HEK293 (cell line): ENCODE results near the gene KXD1.

Experiments
- KLF8 ChIP-seq: fragments of 450-650 bp; formaldehyde crosslinking; IDR thresholded peaks from 2 replicates; pipeline ENCODE4 v1.5.1; 2016; ENCODE audit warnings: missing biosample characterization, missing genetic modification characterization
- OSR2 ChIP-seq: fragments of 450-650 bp; formaldehyde crosslinking; IDR thresholded peaks from 2 replicates; pipeline ENCODE4 v1.5.1; 2016; ENCODE audit warnings: missing biosample characterization, missing genetic modification characterization
- OVOL3 ChIP-seq: fragments of 450-650 bp; formaldehyde crosslinking; IDR thresholded peaks from 2 replicates; pipeline ENCODE4 v1.5.1; 2016; ENCODE audit warnings: missing biosample characterization, missing genetic modification characterization
- SCRT2 ChIP-seq: fragments of 450-650 bp; formaldehyde crosslinking; IDR thresholded peaks from 2 replicates; pipeline ENCODE4 v1.5.1; 2016; ENCODE audit warnings: missing biosample characterization, missing genetic modification characterization
- YY2 ChIP-seq: fragments of 450-650 bp; formaldehyde crosslinking; IDR thresholded peaks from 2 replicates; pipeline ENCODE4 v1.5.1; 2016; ENCODE audit warnings: missing biosample characterization, missing genetic modification characterization
- ZBTB8A ChIP-seq: fragments of 450-650 bp; formaldehyde crosslinking; IDR thresholded peaks from 2 replicates; pipeline ENCODE4 v1.5.1; 2016; ENCODE audit warnings: missing biosample characterization, missing genetic modification characterization
- ZNF10 ChIP-seq: fragments of 450-650 bp; formaldehyde crosslinking; IDR thresholded peaks from 2 replicates; pipeline ENCODE4 v1.5.1; 2017; ENCODE audit warnings: missing biosample characterization, missing genetic modification characterization
- ZNF132 ChIP-seq: fragments of 450-650 bp; formaldehyde crosslinking; IDR thresholded peaks from 2 replicates; pipeline ENCODE4 v1.5.1; 2017; ENCODE audit warnings: missing biosample characterization, missing genetic modification characterization, borderline replicate concordance
- ZNF133 ChIP-seq: fragments of 450-650 bp; formaldehyde crosslinking; IDR thresholded peaks from 2 replicates; pipeline ENCODE4 v1.5.1; 2016; ENCODE audit warnings: missing biosample characterization, missing genetic modification characterization
- ZNF19 ChIP-seq: fragments of 450-650 bp; formaldehyde crosslinking; IDR thresholded peaks from 2 replicates; pipeline ENCODE4; 2016; ENCODE audit warnings: missing biosample characterization, missing genetic modification characterization, low read depth
- ZNF2 ChIP-seq: fragments of 450-650 bp; formaldehyde crosslinking; IDR thresholded peaks from 2 replicates; pipeline ENCODE4 v1.5.1; 2016; ENCODE audit warnings: missing biosample characterization, missing genetic modification characterization
- ZNF292 ChIP-seq: fragments of 450-650 bp; formaldehyde crosslinking; IDR thresholded peaks from 2 replicates; pipeline ENCODE4 v1.5.1; 2016; ENCODE audit warnings: low read depth, missing biosample characterization, missing genetic modification characterization, borderline replicate concordance
- ZNF354C ChIP-seq: fragments of 450-650 bp; formaldehyde crosslinking; IDR thresholded peaks from 2 replicates; pipeline ENCODE4 v1.5.1; 2016; ENCODE audit warnings: missing biosample characterization, missing genetic modification characterization, low read depth, borderline replicate concordance
- ZNF394 ChIP-seq: fragments of 450-650 bp; formaldehyde crosslinking; IDR thresholded peaks from 2 replicates; pipeline ENCODE4 v1.5.1; 2016; ENCODE audit warnings: missing biosample characterization, missing genetic modification characterization, mild to moderate bottlenecking, moderate library complexity, borderline replicate concordance
- ZNF488 ChIP-seq: fragments of 450-650 bp; formaldehyde crosslinking; IDR thresholded peaks from 2 replicates; pipeline ENCODE4 v1.5.1; 2016; ENCODE audit warnings: missing biosample characterization, missing genetic modification characterization
- ZNF518A ChIP-seq: fragments of 450-650 bp; formaldehyde crosslinking; conservative IDR thresholded peaks from 2 replicates; pipeline ENCODE4 v1.5.1; 2016; ENCODE audit warnings: low read depth, missing biosample characterization, missing genetic modification characterization
- ZNF629 ChIP-seq: fragments of 450-650 bp; formaldehyde crosslinking; IDR thresholded peaks from 2 replicates; pipeline ENCODE4 v1.5.1; 2017; ENCODE audit warnings: missing biosample characterization, missing genetic modification characterization
- ZSCAN30 ChIP-seq: fragments of 450-650 bp; IDR thresholded peaks from 2 replicates; pipeline ENCODE4 v1.5.1; 2018; ENCODE audit warnings: missing biosample characterization, mild to moderate bottlenecking, missing genetic modification characterization, moderate library complexity
- TF ChIP-seq, protein P1 (sequence below): fragments of 450-650 bp; formaldehyde crosslinking; IDR thresholded peaks from 2 replicates; pipeline ENCODE4 v1.5.1; 2016; ENCODE audit warnings: missing biosample characterization, missing genetic modification characterization
- TF ChIP-seq, protein P2 (sequence below): fragments of 450-650 bp; formaldehyde crosslinking; IDR thresholded peaks from 2 replicates; pipeline ENCODE4 v1.5.1; 2017; ENCODE audit warnings: missing biosample characterization, mild to moderate bottlenecking, missing genetic modification characterization, moderate library complexity
- TF ChIP-seq, protein P3 (sequence below): sonication (generic); formaldehyde crosslinking; IDR thresholded peaks from 2 replicates; pipeline ENCODE4 v1.8.1; 2022; ENCODE audit warnings: mild to moderate bottlenecking, moderate library complexity, missing genetic modification reagents

Gene KXD1

DNA sequence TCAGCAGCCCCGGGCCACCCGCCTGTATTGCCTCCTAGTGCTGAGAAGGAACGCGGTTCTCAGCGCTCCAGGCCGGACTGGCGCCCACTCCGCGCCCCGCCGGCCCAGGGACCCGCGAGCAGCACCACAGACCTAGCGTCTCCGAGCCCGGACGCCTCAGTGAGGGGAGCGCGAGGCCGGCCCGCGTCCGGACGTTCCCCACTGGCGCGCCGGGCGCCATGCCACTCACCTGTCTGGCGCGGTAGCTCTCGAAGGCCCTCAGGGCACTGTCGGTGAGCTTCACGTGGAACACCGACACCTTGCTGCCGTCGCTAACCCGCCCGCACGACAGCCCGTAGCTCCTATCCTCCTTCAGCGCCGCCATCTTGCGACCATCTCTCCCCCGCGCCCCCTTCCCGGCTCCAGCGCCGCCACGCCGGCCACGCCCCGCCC lies 36.0 kb upstream of the KXD1 start, which contains the start of gene ELL (continued):
- TF ChIP-seq ZNF518A (tag by site-specific recombination): no peak
- TF ChIP-seq, protein P1, sequence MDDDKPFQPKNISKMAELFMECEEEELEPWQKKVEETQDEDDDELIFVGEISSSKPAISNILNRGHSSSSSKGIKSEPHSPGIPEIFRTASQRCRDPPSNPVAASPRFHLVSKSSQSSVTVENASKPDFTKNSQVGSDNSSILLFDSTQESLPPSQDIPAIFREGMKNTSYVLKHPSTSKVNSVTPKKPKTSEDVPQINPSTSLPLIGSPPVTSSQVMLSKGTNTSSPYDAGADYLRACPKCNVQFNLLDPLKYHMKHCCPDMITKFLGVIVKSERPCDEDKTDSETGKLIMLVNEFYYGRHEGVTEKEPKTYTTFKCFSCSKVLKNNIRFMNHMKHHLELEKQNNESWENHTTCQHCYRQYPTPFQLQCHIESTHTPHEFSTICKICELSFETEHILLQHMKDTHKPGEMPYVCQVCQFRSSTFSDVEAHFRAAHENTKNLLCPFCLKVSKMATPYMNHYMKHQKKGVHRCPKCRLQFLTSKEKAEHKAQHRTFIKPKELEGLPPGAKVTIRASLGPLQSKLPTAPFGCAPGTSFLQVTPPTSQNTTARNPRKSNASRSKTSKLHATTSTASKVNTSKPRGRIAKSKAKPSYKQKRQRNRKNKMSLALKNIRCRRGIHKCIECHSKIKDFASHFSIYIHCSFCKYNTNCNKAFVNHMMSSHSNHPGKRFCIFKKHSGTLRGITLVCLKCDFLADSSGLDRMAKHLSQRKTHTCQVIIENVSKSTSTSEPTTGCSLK (tag by site-specific recombination): no peak
- no peak for TF ChIP-seq ZNF10 (tag by site-specific recombination)
- no peak for TF ChIP-seq ZNF19
- TF ChIP-seq ZNF132: no peak
- TF ChIP-seq ZNF629 (tag by site-specific recombination): no peak
- no peak for TF ChIP-seq SCRT2 (tag by site-specific recombination)
- no peak for TF ChIP-seq OSR2 (tag by site-specific recombination)
- no peak for TF ChIP-seq ZNF488 (tag by site-specific recombination)
- TF ChIP-seq ZNF394 (tag by site-specific recombination): no peak
- no peak for TF ChIP-seq ZNF354C
- TF ChIP-seq OVOL3 (tag by site-specific recombination): no peak
- TF ChIP-seq KLF8 (tag by site-specific recombination): peak; percentile 89; the same call in 1 of the 2 replicates
- peak; percentile 39 for TF ChIP-seq ZBTB8A (tag by site-specific recombination)
- TF ChIP-seq, protein P2, sequence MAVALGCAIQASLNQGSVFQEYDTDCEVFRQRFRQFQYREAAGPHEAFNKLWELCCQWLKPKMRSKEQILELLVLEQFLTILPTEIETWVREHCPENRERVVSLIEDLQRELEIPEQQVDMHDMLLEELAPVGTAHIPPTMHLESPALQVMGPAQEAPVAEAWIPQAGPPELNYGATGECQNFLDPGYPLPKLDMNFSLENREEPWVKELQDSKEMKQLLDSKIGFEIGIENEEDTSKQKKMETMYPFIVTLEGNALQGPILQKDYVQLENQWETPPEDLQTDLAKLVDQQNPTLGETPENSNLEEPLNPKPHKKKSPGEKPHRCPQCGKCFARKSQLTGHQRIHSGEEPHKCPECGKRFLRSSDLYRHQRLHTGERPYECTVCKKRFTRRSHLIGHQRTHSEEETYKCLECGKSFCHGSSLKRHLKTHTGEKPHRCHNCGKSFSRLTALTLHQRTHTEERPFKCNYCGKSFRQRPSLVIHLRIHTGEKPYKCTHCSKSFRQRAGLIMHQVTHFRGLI: no peak
- peak; percentile 76; the same call in 1 of the 2 replicates for TF ChIP-seq ZNF2
- TF ChIP-seq, protein P3, sequence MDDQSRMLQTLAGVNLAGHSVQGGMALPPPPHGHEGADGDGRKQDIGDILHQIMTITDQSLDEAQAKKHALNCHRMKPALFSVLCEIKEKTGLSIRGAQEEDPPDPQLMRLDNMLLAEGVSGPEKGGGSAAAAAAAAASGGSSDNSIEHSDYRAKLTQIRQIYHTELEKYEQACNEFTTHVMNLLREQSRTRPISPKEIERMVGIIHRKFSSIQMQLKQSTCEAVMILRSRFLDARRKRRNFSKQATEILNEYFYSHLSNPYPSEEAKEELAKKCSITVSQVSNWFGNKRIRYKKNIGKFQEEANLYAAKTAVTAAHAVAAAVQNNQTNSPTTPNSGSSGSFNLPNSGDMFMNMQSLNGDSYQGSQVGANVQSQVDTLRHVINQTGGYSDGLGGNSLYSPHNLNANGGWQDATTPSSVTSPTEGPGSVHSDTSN (CRISPR knock-in tag): peak; percentile 94; the same call in 1 of the 2 replicates
- TF ChIP-seq ZNF292: no peak
- peak; percentile 94 for TF ChIP-seq YY2 (tag by site-specific recombination)
- TF ChIP-seq ZNF133 (tag by site-specific recombination): no peak
- TF ChIP-seq ZSCAN30 (tag by site-specific recombination): no peak
